AG20443 (cell line): ENCODE data around the gene COL6A1.

Source experiments
- DNase-seq: peaks from one replicate; pipeline ENCODE4 v3.0.0; 2012; ENCODE audit warnings: low spot score, mixed read lengths

COL6A1 gene

GRCh38 chr21:45994086-45994661, 12.6 kb downstream of the COL6A1 start:
- no peak for DNase-seq

- no peak for DNase-seq
These were observed 13.5 kb downstream of the COL6A1 start for GRCh38 chr21:45994759-45995685.

DNA sequence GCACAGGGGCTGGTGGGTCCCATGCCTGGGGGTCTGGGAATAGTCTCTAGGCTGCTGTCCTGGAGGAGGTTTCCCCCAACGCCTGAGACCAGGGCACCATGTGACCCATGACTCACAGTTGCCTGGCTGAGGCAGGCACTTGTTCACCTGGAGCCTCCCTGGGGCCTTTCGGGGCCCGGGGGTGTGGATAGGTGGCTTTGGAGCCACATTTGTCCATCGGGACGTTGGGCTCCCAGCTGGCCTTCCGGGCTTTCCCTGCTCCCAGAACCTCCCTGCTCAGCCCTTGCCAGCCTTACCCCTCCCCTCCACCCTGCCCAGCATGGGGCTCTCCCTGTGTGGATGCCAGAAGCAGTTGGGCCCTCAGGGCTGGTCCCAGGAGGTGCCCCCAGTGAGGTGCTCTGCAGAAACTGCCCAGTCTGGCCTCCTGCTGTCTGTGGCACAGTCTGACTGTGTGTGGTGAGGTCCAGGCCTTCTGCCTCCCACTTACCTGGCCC, 14.2 kb downstream of the COL6A1 start:
- no peak for DNase-seq

DNA sequence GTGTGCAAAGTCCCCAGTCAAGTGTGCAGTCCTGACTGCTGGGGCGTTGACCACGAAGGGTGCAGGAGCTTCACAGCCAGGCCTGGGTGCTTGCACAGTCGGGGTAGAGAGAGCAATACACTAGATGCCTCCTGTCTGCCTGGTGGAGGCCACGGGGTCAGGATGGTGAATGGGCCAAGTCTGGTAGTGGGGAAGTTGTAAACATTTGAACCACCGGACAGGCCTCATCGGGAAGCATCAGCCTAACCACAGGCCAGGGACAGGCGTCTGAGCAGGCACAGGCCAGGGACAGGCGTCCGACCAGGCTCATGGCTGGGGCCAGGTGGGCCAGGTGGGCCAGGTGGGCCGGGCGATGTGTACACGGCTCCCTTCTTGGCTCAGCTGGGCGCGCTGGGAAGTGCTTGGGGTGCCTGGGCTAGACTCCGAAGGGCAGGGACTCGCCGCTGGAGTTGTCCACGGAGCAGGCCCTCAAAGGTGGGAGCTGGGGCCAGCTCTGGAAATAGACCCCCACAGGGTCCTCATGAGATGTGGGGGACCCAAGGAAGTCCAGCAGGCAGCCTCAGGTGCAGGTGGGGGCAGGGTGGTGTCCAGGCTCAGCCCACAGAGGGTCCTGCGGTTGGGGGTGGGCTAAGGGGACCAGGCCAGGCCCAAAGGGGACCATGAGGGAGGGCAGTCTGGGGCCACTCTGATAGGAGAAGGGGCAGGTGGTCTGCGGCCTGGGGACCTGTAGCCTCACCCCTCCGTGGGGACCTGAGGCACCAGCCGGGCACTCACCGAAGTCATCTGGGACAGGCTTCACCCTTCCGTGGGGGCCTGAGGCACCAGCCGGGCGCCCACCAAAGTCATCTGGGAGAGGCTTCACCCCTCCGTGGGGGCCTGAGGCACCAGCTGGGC, 15.0 kb downstream of the COL6A1 start:
- no peak for DNase-seq

GRCh38 chr21:45997205-45997494, 15.6 kb downstream of the COL6A1 start:
- DNase-seq, result no peak

- DNase-seq, result no peak
These were observed 16.1 kb downstream of the COL6A1 start for GRCh38 chr21:45997495-45998275.

- DNase-seq, result no peak
These were observed 16.7 kb downstream of the COL6A1 start for GRCh38 chr21:45998276-45998701.

- no peak for DNase-seq
These were observed 17.5 kb downstream of the COL6A1 start for GRCh38 chr21:45998871-45999580.

GRCh38 chr21:45999581-46000181, 18.1 kb downstream of the COL6A1 start:
- DNase-seq, result no peak

- no peak for DNase-seq
These were observed 18.7 kb downstream of the COL6A1 start for GRCh38 chr21:46000182-46000730.

GRCh38 chr21:46000731-46001641, 19.4 kb downstream of the COL6A1 start:
- DNase-seq, result no peak

DNA sequence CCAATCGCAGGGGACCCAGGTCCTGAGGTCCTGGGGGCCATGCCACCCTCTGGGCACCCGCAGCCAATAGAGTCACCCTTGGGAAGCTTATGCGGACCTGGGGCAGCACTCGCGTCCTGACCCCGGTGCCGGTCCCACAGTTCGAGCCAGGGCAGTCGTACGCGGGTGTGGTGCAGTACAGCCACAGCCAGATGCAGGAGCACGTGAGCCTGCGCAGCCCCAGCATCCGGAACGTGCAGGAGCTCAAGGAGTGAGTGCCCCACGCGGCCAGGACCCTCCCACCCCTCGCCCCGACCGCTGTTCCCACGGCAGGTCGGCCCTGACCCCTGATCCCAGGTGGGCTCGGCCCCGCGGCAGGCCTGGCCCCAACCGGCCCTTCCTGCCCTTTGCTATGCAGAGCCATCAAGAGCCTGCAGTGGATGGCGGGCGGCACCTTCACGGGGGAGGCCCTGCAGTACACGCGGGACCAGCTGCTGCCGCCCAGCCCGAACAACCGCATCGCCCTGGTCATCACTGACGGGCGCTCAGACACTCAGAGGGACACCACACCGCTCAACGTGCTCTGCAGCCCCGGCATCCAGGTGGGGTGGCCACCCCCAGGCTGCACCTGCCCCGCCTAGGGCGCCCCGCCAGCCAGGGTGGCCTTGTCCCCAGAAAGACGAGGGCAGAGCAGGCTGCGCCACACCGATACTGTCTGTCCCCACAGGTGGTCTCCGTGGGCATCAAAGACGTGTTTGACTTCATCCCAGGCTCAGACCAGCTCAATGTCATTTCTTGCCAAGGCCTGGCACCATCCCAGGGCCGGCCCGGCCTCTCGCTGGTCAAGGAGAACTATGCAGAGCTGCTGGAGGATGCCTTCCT, 20.5 kb downstream of the COL6A1 start:
- no peak for DNase-seq

DNA sequence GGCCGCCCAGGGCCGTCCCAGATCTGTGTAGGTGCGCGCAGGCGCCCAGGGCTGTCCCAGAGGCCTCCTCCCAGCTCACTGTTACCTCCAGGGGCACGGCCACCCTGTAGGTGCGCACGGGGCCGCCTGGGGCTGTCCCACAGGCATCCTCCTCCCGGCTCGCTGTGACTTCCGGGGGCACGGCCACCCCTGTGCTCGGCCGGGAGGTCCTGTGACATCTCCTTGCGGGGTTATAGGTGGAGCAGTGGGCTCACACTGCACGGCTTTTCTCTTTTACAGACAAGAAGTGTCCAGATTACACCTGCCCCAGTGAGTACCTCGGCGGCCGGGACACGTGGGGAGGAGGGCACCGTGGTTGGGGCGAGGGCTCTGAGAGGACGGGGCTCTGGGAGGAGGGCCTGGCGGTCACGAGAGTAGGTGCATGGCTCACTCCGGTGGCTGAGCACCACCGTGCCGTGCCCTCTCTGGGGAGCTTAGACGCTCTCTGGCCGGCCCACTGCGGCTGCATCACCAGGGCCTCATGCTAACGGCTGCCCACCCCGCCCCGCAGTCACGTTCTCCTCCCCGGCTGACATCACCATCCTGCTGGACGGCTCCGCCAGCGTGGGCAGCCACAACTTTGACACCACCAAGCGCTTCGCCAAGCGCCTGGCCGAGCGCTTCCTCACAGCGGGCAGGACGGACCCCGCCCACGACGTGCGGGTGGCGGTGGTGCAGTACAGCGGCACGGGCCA, 21.4 kb downstream of the COL6A1 start:
- DNase-seq, result no peak

GRCh38 chr21:46003575-46004007, 22.0 kb downstream of the COL6A1 start:
- no peak for DNase-seq

- DNase-seq, result no peak
These were observed 22.7 kb downstream of the COL6A1 start for GRCh38 chr21:46004168-46004861.

- peak; percentile 13 for DNase-seq
These were observed 23.5 kb downstream of the COL6A1 start for GRCh38 chr21:46005081-46005480.

DNA sequence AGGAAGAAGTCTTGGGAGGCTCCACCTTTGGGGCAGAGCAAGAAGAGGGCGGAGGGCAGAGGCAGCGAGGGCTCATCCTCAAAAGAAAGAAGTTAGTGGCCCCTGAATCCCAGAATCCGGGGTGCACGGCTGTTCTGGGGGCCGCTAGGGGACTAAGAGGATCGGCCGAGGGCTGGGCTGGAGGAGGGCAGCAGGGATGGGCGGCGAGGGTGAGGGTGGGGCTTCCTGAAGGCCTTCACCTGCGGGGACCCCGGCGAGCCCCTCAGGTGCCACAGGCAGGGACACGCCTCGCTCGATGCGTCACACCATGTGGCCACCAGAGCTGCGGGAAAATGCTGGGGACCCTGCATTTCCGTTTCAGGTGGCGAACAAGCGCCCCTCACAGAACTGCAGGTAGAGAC, 23.9 kb downstream of the COL6A1 start:
- DNase-seq, result no peak
